ENCODE measurements around the gene BLVRB.
"Not testable (repeated sequence)": the region's sequence is repeated elsewhere in the genome, so short reads cannot be mapped to it uniquely, and the experiment has no call there.

The BLVRB gene

GRCh38 chr19:40486017-40486416 lies 20.5 kb upstream of the BLVRB start:
- no peak for DNase-seq (ENCODE audit: low read depth in 2 of 2)

GRCh38 chr19:40475878-40476644 lies 10.5 kb upstream of the BLVRB start:
- not testable (repeated sequence) for DNase-seq (ENCODE audit: low read depth in 2 of 2)

GRCh38 chr19:40474737-40475136 lies 9.2 kb upstream of the BLVRB start:
- no peak for DNase-seq (ENCODE audit: low read depth in 2 of 2)

- no peak for DNase-seq (ENCODE audit: low read depth in 2 of 2)
These were observed 7.0 kb upstream of the BLVRB start for GRCh38 chr19:40472516-40472915.

- DNase-seq (ENCODE audit: low read depth in 2 of 2): no peak
These were observed 5.6 kb upstream of the BLVRB start for GRCh38 chr19:40471111-40471510.

- DNase-seq (ENCODE audit: low read depth in 2 of 2): no peak
These were observed 3.5 kb upstream of the BLVRB start for GRCh38 chr19:40469011-40469410.

- no peak for DNase-seq (ENCODE audit: low read depth in 2 of 2)
These were observed 1.6 kb upstream of the BLVRB start, which contains the start of gene SPTBN4 for GRCh38 chr19:40466985-40467734. SPTBN4 (plus strand) TSS chr19:40467001; CDS start chr19:40472622, 5,621 bp downstream.

- DNase-seq (ENCODE audit: low read depth in 2 of 2): peak; percentile 71 to 79
These were observed 857 bp upstream of the BLVRB start for GRCh38 chr19:40466219-40466984.

- DNase-seq (ENCODE audit: low read depth in 2 of 2): no peak
These were observed 454 bp downstream of the BLVRB start for GRCh38 chr19:40465025-40465556.

- DNase-seq (ENCODE audit: low read depth in 2 of 2): peak; percentile 47 to 59
These were observed 1.2 kb downstream of the BLVRB start for GRCh38 chr19:40464059-40465024.

GRCh38 chr19:40463587-40464037 lies 1.9 kb downstream of the BLVRB start:
- not testable (repeated sequence) for DNase-seq (ENCODE audit: low read depth in 2 of 2)

- no peak for DNase-seq (ENCODE audit: low read depth in 2 of 2)
These were observed 3.8 kb downstream of the BLVRB start for GRCh38 chr19:40461669-40462221.

GRCh38 chr19:40460185-40460584 lies 5.4 kb downstream of the BLVRB start:
- no peak for DNase-seq (ENCODE audit: low read depth in 2 of 2)

- DNase-seq (ENCODE audit: low read depth in 2 of 2): no peak
These were observed 7.0 kb downstream of the BLVRB start for GRCh38 chr19:40458597-40458974.

GRCh38 chr19:40457953-40458596 lies 7.5 kb downstream of the BLVRB start:
- no peak for DNase-seq (ENCODE audit: low read depth in 2 of 2)

- DNase-seq (ENCODE audit: low read depth in 2 of 2): no peak
These were observed 8.5 kb downstream of the BLVRB start for GRCh38 chr19:40457048-40457447.

- DNase-seq (ENCODE audit: low read depth in 2 of 2): not testable (repeated sequence)
These were observed 11.6 kb downstream of the BLVRB start for GRCh38 chr19:40453943-40454342.

GRCh38 chr19:40453151-40453735 lies 12.3 kb downstream of the BLVRB start:
- no peak for DNase-seq (ENCODE audit: low read depth in 2 of 2)

- no peak for DNase-seq (ENCODE audit: low read depth in 2 of 2)
These were observed 13.5 kb downstream of the BLVRB start for GRCh38 chr19:40452016-40452415.

GRCh38 chr19:40450664-40451063 lies 14.9 kb downstream of the BLVRB start:
- DNase-seq (ENCODE audit: low read depth in 2 of 2): no peak
